HG03025 (cell line): ENCODE measurements around the gene VSTM4.

Experiments used
- ATAC-seq: cut with Tn5 transposase; IDR thresholded peaks from one replicate; pipeline ENCODE4 v1.9.1; 2021; ENCODE audit warnings: mild to moderate bottlenecking, moderate library complexity; ENCODE audit not compliant: unreplicated experiment, low FRiP score

VSTM4 gene

GRCh38 chr10:49115015-49115795 is at the start of gene VSTM4:
Gene VSTM4 (minus strand): TSS chr10:49115522. CDS start chr10:49115485, 37 bp downstream.
- ATAC-seq = no peak

GRCh38 chr10:49164559-49165188 is 49.4 kb upstream of the VSTM4 start:
- ATAC-seq = no peak

- ATAC-seq = no peak
These were observed 48.4 kb upstream of the VSTM4 start for GRCh38 chr10:49163741-49164140.

GRCh38 chr10:49162761-49163310 is 47.5 kb upstream of the VSTM4 start:
- no peak for ATAC-seq

- no peak for ATAC-seq
These were observed 46.7 kb upstream of the VSTM4 start for GRCh38 chr10:49162063-49162462.

- no peak for ATAC-seq
These were observed 46.2 kb upstream of the VSTM4 start for GRCh38 chr10:49161411-49161997.

GRCh38 chr10:49160814-49161213 is 45.5 kb upstream of the VSTM4 start:
- no peak for ATAC-seq

GRCh38 chr10:49160110-49160509 is 44.8 kb upstream of the VSTM4 start:
- ATAC-seq = no peak

GRCh38 chr10:49158915-49159314 is 43.6 kb upstream of the VSTM4 start:
- ATAC-seq = no peak

GRCh38 chr10:49158404-49158803 is 43.1 kb upstream of the VSTM4 start:
- no peak for ATAC-seq

- no peak for ATAC-seq
These were observed 41.9 kb upstream of the VSTM4 start for GRCh38 chr10:49157229-49157628.

- ATAC-seq = no peak
These were observed 39.3 kb upstream of the VSTM4 start for GRCh38 chr10:49154641-49155040.

- ATAC-seq = no peak
These were observed 38.6 kb upstream of the VSTM4 start for GRCh38 chr10:49153971-49154370.

GRCh38 chr10:49153115-49153514 is 37.8 kb upstream of the VSTM4 start:
- ATAC-seq = no peak

- no peak for ATAC-seq
These were observed 37.3 kb upstream of the VSTM4 start for GRCh38 chr10:49152663-49153062.

GRCh38 chr10:49152037-49152436 is 36.7 kb upstream of the VSTM4 start:
- ATAC-seq = no peak

- ATAC-seq = no peak
These were observed 36.2 kb upstream of the VSTM4 start for GRCh38 chr10:49151481-49151880.

- ATAC-seq = no peak
These were observed 35.7 kb upstream of the VSTM4 start for GRCh38 chr10:49151025-49151445.

GRCh38 chr10:49150426-49150825 is 35.1 kb upstream of the VSTM4 start:
- no peak for ATAC-seq

- no peak for ATAC-seq
These were observed 34.6 kb upstream of the VSTM4 start for GRCh38 chr10:49149881-49150280.

GRCh38 chr10:49144058-49144720 is 28.9 kb upstream of the VSTM4 start:
- no peak for ATAC-seq
